GM18498 (cell line): ENCODE measurements around the gene DNAJC9.
"Not testable (repeated sequence)": the region's sequence is repeated elsewhere in the genome, so short reads cannot be mapped to it uniquely, and the experiment has no call there.

Experiments used
- ATAC-seq: cut with Tn5 transposase; IDR thresholded peaks from one replicate; pipeline ENCODE4 v1.9.1; 2021; ENCODE audit warnings: mild to moderate bottlenecking, moderate library complexity; ENCODE audit not compliant: unreplicated experiment

DNAJC9 gene

GRCh38 chr10:73246646-73247508 is at the start of gene DNAJC9:
TSS of gene DNAJC9 (minus strand) at chr10:73247255. CDS start at chr10:73247189, 66 bp downstream.
- peak; percentile 83 for ATAC-seq

- no peak for ATAC-seq
These were observed 46.4 kb upstream of the DNAJC9 start for GRCh38 chr10:73293461-73293860.

GRCh38 chr10:73289958-73290357 is 42.9 kb upstream of the DNAJC9 start:
- no peak for ATAC-seq

GRCh38 chr10:73287441-73287840 is 40.4 kb upstream of the DNAJC9 start:
- ATAC-seq: no peak

GRCh38 chr10:73281097-73281496 is 34.0 kb upstream of the DNAJC9 start:
- no peak for ATAC-seq

- ATAC-seq: no peak
These were observed 17.4 kb upstream of the DNAJC9 start for GRCh38 chr10:73264423-73264822.

GRCh38 chr10:73263693-73264347 is 16.8 kb upstream of the DNAJC9 start:
- ATAC-seq: no peak

GRCh38 chr10:73262880-73263555 is 16.0 kb upstream of the DNAJC9 start:
- ATAC-seq: no peak

GRCh38 chr10:73262105-73262730 is 15.2 kb upstream of the DNAJC9 start:
- no peak for ATAC-seq

- no peak for ATAC-seq
These were observed 14.4 kb upstream of the DNAJC9 start for GRCh38 chr10:73261362-73261995.

- not testable (repeated sequence) for ATAC-seq
These were observed 11.6 kb upstream of the DNAJC9 start for GRCh38 chr10:73258612-73259011.

- peak; percentile 4 for ATAC-seq
These were observed 6.1 kb upstream of the DNAJC9 start for GRCh38 chr10:73253225-73253555.

- peak; percentile 82 for ATAC-seq
These were observed 5.6 kb upstream of the DNAJC9 start, which contains the start of gene MRPS16 for GRCh38 chr10:73252445-73253224. TSS of gene MRPS16 (minus strand) at chr10:73252644. CDS start at chr10:73252482, 162 bp downstream.

GRCh38 chr10:73251683-73252444 is 4.8 kb upstream of the DNAJC9 start:
- ATAC-seq: peak; percentile 52

GRCh38 chr10:73248259-73248724 is 1.2 kb upstream of the DNAJC9 start:
- no peak for ATAC-seq

GRCh38 chr10:73247509-73248258 is 629 bp upstream of the DNAJC9 start:
- no peak for ATAC-seq

- ATAC-seq: no peak
These were observed 771 bp downstream of the DNAJC9 start for GRCh38 chr10:73246322-73246645.

- ATAC-seq: no peak
These were observed 2.1 kb downstream of the DNAJC9 start for GRCh38 chr10:73244866-73245477.
